Kidney (tissue), 14 donors: Measurements from ENCODE around the gene PRAC1. TPM values are rescaled to one million over a fixed set of nuclear protein-coding genes. Genes with fewer than 3 reads are reported as not detected.

Experiments used
- DNase-seq, 5 donors: peaks; one replicate each; pipeline ENCODE4 v3.0.0-alpha.2; 2013 to 2020
- FAIRE-seq: peaks from 2 replicates; lab custom pipeline; 2012; peaks lifted over from hg19 to GRCh38; lab: Jason Lieb, UNC
- H3K27ac ChIP-seq, 2 donors: one replicate each; pipeline ENCODE4 v1.7.0; 2013; ENCODE audit warnings: low read depth in 2 of 2, low read length in 2 of 2, inconsistent platforms in 1 of 2
- H3K27me3 ChIP-seq: one replicate; pipeline ENCODE4 v1.7.1; 2013; ENCODE audit warnings: low read length, inconsistent platforms; ENCODE audit not compliant: control insufficient read depth, insufficient read depth
- H3K36me3 ChIP-seq, 3 donors: one replicate each; pipeline versions ENCODE4 v1.7.0 to v1.7.1; 2013; ENCODE audit warnings: low read length in 3 of 3, control low read depth in 1 of 3, inconsistent platforms in 1 of 3; ENCODE audit not compliant: insufficient read depth in 3 of 3, control insufficient read depth in 2 of 3
- H3K4me1 ChIP-seq, 3 donors: one replicate each; pipeline versions ENCODE4 v1.7.0 to v1.7.1; 2013; ENCODE audit warnings: low read length in 3 of 3, inconsistent platforms in 1 of 3, low read depth in 1 of 3; ENCODE audit not compliant: control insufficient read depth in 2 of 3, insufficient read depth in 2 of 3
- H3K4me3 ChIP-seq, 3 donors: one replicate each; pipeline versions ENCODE4 v1.7.0 to v1.8.1; 2013; ENCODE audit warnings: low read length in 3 of 3, control low read depth in 1 of 3, inconsistent platforms in 1 of 3
- H3K9ac ChIP-seq, 3 donors: one replicate each; pipeline versions ENCODE4 v1.7.0 to v1.7.1; 2013; ENCODE audit warnings: low read length in 3 of 3, control low read depth in 1 of 3, inconsistent platforms in 1 of 3
- H3K9me3 ChIP-seq, 3 donors: one replicate each; pipeline versions ENCODE4 v1.7.0 to v1.7.1; 2013; ENCODE audit warnings: low read length in 3 of 3, control low read depth in 1 of 3, inconsistent platforms in 1 of 3; ENCODE audit not compliant: control insufficient read depth in 2 of 3, insufficient read depth in 1 of 3
- intact Hi-C: fragments of 100-400 bp; cut with DNase I; formaldehyde crosslinking; loops from one replicate; pipeline ENCODE4 v1.11.1; 2022
- polyA plus RNA-seq: library from polyadenylated mRNA; stranded (reverse); fragments of 350-450 nt; fragmentation: Illumina TruSeq; extraction: RNeasy Lipid Tissue Mini Kit (QIAGEN cat#74804); gene quantifications from one replicate; pipeline ENCODE4 v1.2.3, GENCODE V29; 2014; ENCODE audit warnings: low read depth, low replicate concordance; ENCODE audit not compliant: insufficient read depth
- total RNA-seq: library from RNA; stranded (reverse); fragmentation: NEBNext Ultra II Directional; extraction: Animal tissue kit (Norgen Biotek cat#: 25700); gene quantifications from one replicate; pipeline ENCODE4 v1.2.1, GENCODE V29; 2021
- TF ChIP-seq, protein P1 (sequence below): IDR thresholded peaks from 3 replicates; pipeline ENCODE4 v1.5.1; 2012; ENCODE audit warnings: mild to moderate bottlenecking, moderate library complexity, borderline replicate concordance; ENCODE audit not compliant: insufficient read depth; ENCODE audit errors: extremely low read depth
- donor health status: control.
- donor health status: control.
- donor health status: control.
- donor health status: control.
- donor health status: control.
- donor health status: DM: yes; HTN: yes; CAD: no.
- donor health status: Normal renal cell carcinoma (clear cell type).

Gene PRAC1
- total and polyA plus RNA-seq, 2 donors from 2014 or later = not detected

- peaks cover 92% of the 10 kb centered on the region for H3K27me3 ChIP-seq
- TF ChIP-seq, protein P1, sequence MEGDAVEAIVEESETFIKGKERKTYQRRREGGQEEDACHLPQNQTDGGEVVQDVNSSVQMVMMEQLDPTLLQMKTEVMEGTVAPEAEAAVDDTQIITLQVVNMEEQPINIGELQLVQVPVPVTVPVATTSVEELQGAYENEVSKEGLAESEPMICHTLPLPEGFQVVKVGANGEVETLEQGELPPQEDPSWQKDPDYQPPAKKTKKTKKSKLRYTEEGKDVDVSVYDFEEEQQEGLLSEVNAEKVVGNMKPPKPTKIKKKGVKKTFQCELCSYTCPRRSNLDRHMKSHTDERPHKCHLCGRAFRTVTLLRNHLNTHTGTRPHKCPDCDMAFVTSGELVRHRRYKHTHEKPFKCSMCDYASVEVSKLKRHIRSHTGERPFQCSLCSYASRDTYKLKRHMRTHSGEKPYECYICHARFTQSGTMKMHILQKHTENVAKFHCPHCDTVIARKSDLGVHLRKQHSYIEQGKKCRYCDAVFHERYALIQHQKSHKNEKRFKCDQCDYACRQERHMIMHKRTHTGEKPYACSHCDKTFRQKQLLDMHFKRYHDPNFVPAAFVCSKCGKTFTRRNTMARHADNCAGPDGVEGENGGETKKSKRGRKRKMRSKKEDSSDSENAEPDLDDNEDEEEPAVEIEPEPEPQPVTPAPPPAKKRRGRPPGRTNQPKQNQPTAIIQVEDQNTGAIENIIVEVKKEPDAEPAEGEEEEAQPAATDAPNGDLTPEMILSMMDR = no peak
- H3K4me3 ChIP-seq = no peak overlapping the region
- no peak overlapping the region for H3K9ac ChIP-seq
- intact Hi-C loops = loop anchor here (10.0 kb wide), 1 partner anchor 68 kb away; no protein-coding TSS in a partner anchor
- DNase-seq = no peak
- H3K27ac ChIP-seq = no peak overlapping the region
- H3K4me1 ChIP-seq = peaks cover 0 to 7% (median 0%) of the 10 kb centered on the region in 3 donors
- no peak for FAIRE-seq
- no peaks in the 10 kb centered on the region for H3K9me3 ChIP-seq
- no peaks in the 10 kb centered on the region for H3K36me3 ChIP-seq
Observed at GRCh38 chr17:48726114-48726915, 4.0 kb upstream of the PRAC1 start.

DNA sequence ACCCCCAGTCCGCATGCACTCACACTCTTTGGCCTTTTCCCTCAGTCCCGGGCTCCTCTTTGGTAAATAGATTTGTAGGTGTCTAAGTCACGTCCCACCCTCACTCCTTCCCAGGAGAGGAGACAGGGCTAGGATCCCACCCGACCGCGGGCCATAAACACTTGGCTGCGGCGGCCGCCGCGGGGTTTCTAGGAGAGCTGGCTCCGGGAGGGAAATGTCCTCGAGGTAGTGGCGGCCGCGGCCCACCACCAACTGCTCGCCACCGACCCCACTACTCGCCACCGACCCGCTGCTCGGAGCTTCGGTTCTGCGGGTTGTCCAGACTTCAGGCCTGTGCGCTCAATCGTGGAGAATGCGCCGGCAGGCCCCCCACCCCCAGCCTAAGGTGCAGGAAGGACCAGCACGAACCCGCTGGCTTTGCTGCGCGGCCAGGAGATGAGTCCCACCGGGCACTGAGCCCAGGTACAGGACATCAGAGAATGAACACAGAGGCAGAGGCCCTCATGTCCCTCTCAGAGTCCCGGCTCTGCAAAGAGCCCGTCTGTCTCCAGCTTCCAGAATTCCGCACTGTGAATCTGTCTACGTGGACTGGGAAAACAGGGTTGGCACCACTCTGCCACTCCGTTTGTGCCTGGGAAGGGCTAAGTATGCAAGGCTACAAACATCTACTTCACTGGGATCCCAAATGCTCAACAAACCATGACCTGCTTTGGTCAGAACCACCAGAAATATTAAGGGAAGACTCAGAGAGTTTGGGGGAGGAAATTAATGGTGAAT is 3.2 kb upstream of the PRAC1 start:
- FAIRE-seq (no peak), DNase-seq (no peak)
- Histone ChIP-seq H3K4me1 (peaks cover 0 to 7% (median 0%) of the 10 kb centered on the region in 3 donors), H3K27ac (no peak overlapping the region), H3K27me3 (peaks cover 93% of the 10 kb centered on the region), H3K36me3 (no peaks in the 10 kb centered on the region), H3K9me3 (no peaks in the 10 kb centered on the region), H3K4me3 (no peak overlapping the region), H3K9ac (no peak overlapping the region)
- intact Hi-C loops = loop anchor here (10.0 kb wide), 1 partner anchor 69 kb away; no protein-coding TSS in a partner anchor
- TF ChIP-seq, protein P1 = no peak

DNA sequence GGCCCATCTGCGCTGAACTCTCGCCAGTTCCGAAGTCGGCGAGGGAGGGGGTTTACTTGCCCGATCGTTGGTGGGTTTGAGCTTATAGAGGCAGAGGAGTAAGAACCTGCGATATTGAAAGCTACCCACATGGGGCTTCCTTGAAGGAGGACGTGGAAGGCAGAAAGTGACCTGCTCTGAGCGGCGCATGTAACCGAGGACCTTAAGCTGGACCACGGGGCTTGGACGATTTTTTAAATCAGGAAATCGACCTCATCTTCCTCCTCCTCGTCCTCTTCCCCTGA is 2.6 kb upstream of the PRAC1 start:
- H3K9me3 ChIP-seq = no peaks in the 10 kb centered on the region
- no peak overlapping the region for H3K27ac ChIP-seq
- no peak for FAIRE-seq
- H3K4me1 ChIP-seq = peaks cover 0 to 7% (median 0%) of the 10 kb centered on the region in 3 donors
- no peak for DNase-seq
- no peak overlapping the region for H3K9ac ChIP-seq
- intact Hi-C loops = loop anchor here (10.0 kb wide), 1 partner anchor 70 kb away; no protein-coding TSS in a partner anchor
- TF ChIP-seq, protein P1 = no peak
- peak overlapping the region in 1 of 3 donors; percentile 20 for H3K4me3 ChIP-seq
- no peaks in the 10 kb centered on the region for H3K36me3 ChIP-seq
- H3K27me3 ChIP-seq = peaks cover 92% of the 10 kb centered on the region
